Neural crest cell (in vitro differentiated cells): ENCODE measurements around the gene OR12D2. TPM values are rescaled to one million over a fixed set of nuclear protein-coding genes. Genes with fewer than 3 reads are reported as not detected.
"Not testable (repeated sequence)": the region's sequence is repeated elsewhere in the genome, so short reads cannot be mapped to it uniquely, and the experiment has no call there.

ENCODE experiments used
- DNase-seq: peaks from one replicate; pipeline ENCODE4 v3.0.0; 2021; ENCODE audit warnings: low read depth, mixed read lengths, low spot score
- H3K27ac Mint-ChIP-seq: one replicate; pipeline ENCODE4 v1.8.0; 2021; ENCODE audit warnings: mild to moderate bottlenecking, mixed read lengths; ENCODE audit not compliant: unreplicated experiment
- H3K27me3 Mint-ChIP-seq: 2 replicates; pipeline ENCODE4 v1.8.0; 2021; ENCODE audit warnings: low read depth, mild to moderate bottlenecking, mixed read lengths
- H3K36me3 Mint-ChIP-seq: 2 replicates; pipeline ENCODE4 v1.8.0; 2021; ENCODE audit warnings: low read depth, mild to moderate bottlenecking, mixed read lengths
- H3K4me1 Mint-ChIP-seq: 2 replicates; pipeline ENCODE4 v1.8.0; 2021; ENCODE audit warnings: mixed read lengths
- H3K4me3 Mint-ChIP-seq: one replicate; pipeline ENCODE4 v1.8.0; 2021; ENCODE audit warnings: mild to moderate bottlenecking, mixed read lengths
- H3K9me3 Mint-ChIP-seq: 2 replicates; pipeline ENCODE4 v1.8.0; 2021; ENCODE audit warnings: mixed read lengths
- long read RNA-seq: library from polyadenylated mRNA; unstranded; transcript quantifications from one replicate; pipeline ENCODE4 v2.0.0, GENCODE V29; 2020
- total RNA-seq: library from RNA; stranded (reverse); gene quantifications from 2 replicates; pipeline ENCODE4 v1.2.1, GENCODE V29; 2021
- TF ChIP-seq, protein P1 (sequence below): fragments of 200-600 bp; sonication (generic); conservative IDR thresholded peaks from 2 replicates; pipeline ENCODE4 v1.5.0; 2021; ENCODE audit warnings: antibody characterized with exemption, mild to moderate bottlenecking

OR12D2 gene
- not detected in 2 replicates for total RNA-seq
- long read RNA-seq, result 0 reads

DNA sequence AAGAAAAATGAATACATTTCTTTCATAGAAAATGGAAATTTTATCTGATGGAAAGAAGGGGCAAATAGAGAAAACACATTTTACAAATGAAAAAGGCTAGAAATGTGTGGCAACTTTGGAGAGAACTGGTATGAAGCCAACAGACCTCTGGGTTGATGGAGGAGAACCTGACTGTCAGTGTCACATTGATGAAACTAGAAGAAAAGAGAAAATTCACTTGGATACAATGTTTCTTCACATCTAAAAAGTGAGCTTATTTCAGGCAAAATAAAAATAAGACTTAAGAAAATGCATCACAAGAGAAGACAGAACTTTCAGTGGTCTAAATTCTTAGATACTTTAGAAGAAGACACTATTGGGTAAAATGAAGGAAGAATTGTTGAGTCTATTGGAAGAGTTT lies at the start of gene OR12D2:
TSS of gene OR12D2 (plus strand) at position 301 of the 400 bp plus-strand sequence. CDS start 1,069 bp downstream, outside the sequence.
- TF ChIP-seq, protein P1, sequence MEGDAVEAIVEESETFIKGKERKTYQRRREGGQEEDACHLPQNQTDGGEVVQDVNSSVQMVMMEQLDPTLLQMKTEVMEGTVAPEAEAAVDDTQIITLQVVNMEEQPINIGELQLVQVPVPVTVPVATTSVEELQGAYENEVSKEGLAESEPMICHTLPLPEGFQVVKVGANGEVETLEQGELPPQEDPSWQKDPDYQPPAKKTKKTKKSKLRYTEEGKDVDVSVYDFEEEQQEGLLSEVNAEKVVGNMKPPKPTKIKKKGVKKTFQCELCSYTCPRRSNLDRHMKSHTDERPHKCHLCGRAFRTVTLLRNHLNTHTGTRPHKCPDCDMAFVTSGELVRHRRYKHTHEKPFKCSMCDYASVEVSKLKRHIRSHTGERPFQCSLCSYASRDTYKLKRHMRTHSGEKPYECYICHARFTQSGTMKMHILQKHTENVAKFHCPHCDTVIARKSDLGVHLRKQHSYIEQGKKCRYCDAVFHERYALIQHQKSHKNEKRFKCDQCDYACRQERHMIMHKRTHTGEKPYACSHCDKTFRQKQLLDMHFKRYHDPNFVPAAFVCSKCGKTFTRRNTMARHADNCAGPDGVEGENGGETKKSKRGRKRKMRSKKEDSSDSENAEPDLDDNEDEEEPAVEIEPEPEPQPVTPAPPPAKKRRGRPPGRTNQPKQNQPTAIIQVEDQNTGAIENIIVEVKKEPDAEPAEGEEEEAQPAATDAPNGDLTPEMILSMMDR, result no peak
- Mint-ChIP-seq H3K4me3 (no peak within 1 kb of the TSS), H3K27ac (no peak within 1 kb of the TSS), H3K4me1 (no peaks in the 10 kb centered on the region), H3K36me3 (no peaks in the 10 kb centered on the region), H3K27me3 (peaks cover 18% of the 10 kb centered on the region), H3K9me3 (peaks cover 2% of the 10 kb centered on the region)
- DNase-seq, result no peak

GRCh38 chr6:29349348-29349747 lies 46.1 kb upstream of the OR12D2 start:
- H3K27ac Mint-ChIP-seq, H3K4me1 Mint-ChIP-seq, H3K9me3 Mint-ChIP-seq, H3K36me3 Mint-ChIP-seq, DNase-seq, H3K4me3 Mint-ChIP-seq: not testable (repeated sequence)
- peaks cover 21% of the 10 kb centered on the region for H3K27me3 Mint-ChIP-seq

DNA sequence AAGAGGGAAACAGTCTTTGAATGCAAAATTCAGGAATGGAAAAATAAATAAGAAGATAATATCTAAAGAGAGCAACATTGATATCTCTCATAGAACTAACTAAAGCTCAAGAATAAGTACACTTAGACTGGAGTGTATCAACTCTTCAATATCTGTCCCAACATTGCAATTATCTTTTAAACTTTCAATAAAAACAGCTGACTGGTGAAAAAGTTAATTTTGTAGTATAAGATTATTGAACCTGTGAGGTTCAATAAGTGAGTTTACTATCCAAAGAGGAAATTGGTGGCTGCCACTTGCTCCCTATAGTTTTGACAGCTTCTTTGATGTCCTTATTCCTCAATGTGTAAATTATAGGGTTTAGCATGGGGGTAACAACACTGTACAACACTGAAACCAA lies 40.5 kb upstream of the OR12D2 start:
- no peaks in the 10 kb centered on the region for H3K36me3 Mint-ChIP-seq
- no peak overlapping the region for H3K4me3 Mint-ChIP-seq
- peaks cover 27% of the 10 kb centered on the region for H3K27me3 Mint-ChIP-seq
- no peak for DNase-seq
- H3K4me1 Mint-ChIP-seq, result no peaks in the 10 kb centered on the region
- TF ChIP-seq, protein P1, result no peak
- peaks cover 6% of the 10 kb centered on the region for H3K9me3 Mint-ChIP-seq
- H3K27ac Mint-ChIP-seq, result no peak overlapping the region

DNA sequence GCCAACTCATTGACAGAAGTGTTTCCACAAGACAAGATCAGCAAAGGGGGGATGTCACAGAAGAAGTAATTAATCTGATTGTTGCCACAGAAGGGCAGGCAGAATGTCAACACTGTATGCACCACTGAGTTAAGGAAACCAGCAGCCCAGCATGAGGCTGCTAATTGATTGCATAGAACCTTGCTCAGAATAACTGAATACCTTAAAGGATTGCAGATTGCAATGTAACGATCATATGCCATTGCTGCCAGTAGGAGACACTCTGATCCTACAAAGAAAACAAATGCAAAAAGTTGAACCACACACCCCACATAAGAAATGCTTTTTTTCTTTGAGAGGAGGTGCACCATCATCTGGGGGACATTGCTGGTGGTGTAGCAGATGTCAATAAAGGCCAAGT lies 39.8 kb upstream of the OR12D2 start:
- Mint-ChIP-seq H3K27me3 (peaks cover 30% of the 10 kb centered on the region), H3K27ac (no peak overlapping the region), H3K36me3 (no peaks in the 10 kb centered on the region), H3K9me3 (peaks cover 6% of the 10 kb centered on the region), H3K4me1 (no peaks in the 10 kb centered on the region), H3K4me3 (no peak overlapping the region)
- no peak for DNase-seq
- TF ChIP-seq, protein P1, result no peak

- DNase-seq, result no peak
- H3K9me3 Mint-ChIP-seq, result peaks cover 3% of the 10 kb centered on the region
- H3K4me3 Mint-ChIP-seq, result no peak within 1 kb of the TSS
- no peaks in the 10 kb centered on the region for H3K4me1 Mint-ChIP-seq
- H3K36me3 Mint-ChIP-seq, result no peaks in the 10 kb centered on the region
- peaks cover 16% of the 10 kb centered on the region for H3K27me3 Mint-ChIP-seq
- no peak within 1 kb of the TSS for H3K27ac Mint-ChIP-seq
- TF ChIP-seq, protein P1, result no peak
These were observed 26.7 kb upstream of the OR12D2 start, which contains the start of gene OR5V1 for GRCh38 chr6:29368765-29369164. Gene OR5V1 (minus strand): TSS chr6:29368865. CDS start chr6:29356195, 12,670 bp downstream.

DNA sequence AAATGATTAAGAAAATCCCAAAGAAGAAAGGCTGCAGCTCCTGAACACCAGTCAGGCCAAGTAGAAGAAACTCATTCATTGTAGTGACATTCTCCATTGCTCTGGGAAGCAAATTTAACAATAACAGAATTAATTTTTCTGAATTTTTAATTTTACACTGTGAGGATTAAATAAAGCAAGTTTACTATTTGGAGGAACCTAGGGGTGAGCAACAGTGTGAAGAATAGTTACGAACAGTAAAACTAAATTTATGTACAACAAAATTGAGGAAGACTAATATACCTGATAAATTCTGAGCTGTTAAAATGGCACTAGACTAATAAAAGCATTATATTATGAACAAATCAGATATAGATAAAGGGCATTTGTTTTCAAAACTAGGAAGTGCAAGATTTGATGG lies 20.2 kb upstream of the OR12D2 start, which contains the start of gene OR12D3:
TSS of gene OR12D3 (minus strand) at position 101 of the 400 bp plus-strand sequence. CDS start at position 97, 4 bp downstream.
- no peak within 1 kb of the TSS for H3K4me3 Mint-ChIP-seq
- no peaks in the 10 kb centered on the region for H3K9me3 Mint-ChIP-seq
- no peak within 1 kb of the TSS for H3K27ac Mint-ChIP-seq
- H3K4me1 Mint-ChIP-seq, result no peaks in the 10 kb centered on the region
- no peak for DNase-seq
- H3K27me3 Mint-ChIP-seq, result no peaks in the 10 kb centered on the region
- TF ChIP-seq, protein P1, result no peak
- H3K36me3 Mint-ChIP-seq, result no peaks in the 10 kb centered on the region
